ENCODE measurements around the gene CDH5.

DNA sequence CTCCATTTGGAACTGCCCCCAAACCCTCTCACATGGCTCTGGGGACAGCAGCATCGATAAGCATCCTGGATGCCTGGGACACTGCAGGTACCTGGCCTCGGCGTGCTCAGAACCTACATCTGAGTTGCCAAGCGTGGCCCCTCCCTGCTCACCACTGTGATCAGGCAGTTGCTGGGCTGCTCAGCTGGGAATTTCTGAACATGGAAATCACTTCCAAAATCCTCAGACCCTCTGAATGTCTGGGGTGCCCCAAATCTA, 6.3 kb downstream of the CDH5 start:
- TF ChIP-seq EZH2 (IDR thresholded peaks at IDR 0.05; ENCODE audit: borderline replicate concordance, low read depth, low read length, poor library complexity, severe bottlenecking) (no peak), CTCF (conservative IDR thresholded peaks at IDR 0.05; ENCODE audit: low read depth, low read length) (no peak)

Measured in A673 (cell line).